ENCODE measurements around the gene SLCO4A1. TPM values are rescaled to one million over a fixed set of nuclear protein-coding genes. Genes with fewer than 3 reads are reported as not detected.

The SLCO4A1 gene
- total and polyA plus RNA-seq, 11 donors = 1.00 to 54.0 (median 11.5) TPM

DNA sequence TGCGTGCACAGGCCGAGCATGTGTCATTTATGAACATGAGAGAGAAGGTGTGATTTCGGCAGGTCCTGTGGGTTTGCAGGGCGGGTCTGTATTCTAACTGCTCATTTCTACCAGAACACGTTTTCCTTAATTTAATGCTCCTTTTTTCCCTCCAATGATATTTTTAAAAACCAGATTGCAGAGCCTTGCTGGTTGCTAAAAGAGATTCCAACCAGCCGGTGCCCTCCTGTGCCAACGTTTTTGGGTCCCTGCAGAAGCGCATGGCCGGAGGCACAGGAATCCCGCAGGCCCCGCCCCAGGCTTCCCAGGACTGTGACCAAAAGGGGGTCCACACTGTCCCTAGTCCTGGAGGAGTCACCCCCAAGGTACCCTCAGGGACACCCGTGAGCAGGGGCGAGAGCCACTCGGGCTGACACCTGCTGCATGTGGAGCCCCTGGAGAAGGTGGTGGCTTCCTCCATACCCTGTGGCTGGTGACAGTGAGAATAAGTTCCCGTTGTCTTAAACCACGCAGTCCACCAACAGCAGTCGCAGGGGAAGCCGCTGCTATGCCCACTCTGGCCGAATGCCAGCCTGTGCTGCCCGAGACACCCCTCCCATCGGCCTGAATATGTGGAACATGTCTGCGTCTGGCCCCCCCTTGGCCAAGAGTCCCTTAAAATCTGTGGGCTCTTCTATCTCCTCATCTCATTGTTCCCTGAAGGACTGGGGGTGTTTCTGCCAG, 50.7 kb downstream of the SLCO4A1 start:
- Histone ChIP-seq H3K4me3 (no peak overlapping the region), H3K9me3 (no peaks in the 10 kb centered on the region), H3K27me3 (peaks cover 0 to 26% (median 6%) of the 10 kb centered on the region in 9 donors), H3K4me1 (no peaks in the 10 kb centered on the region), H3K36me3 (no peaks in the 10 kb centered on the region), H3K27ac (no peak overlapping the region)
- no peak for TF ChIP-seq CTCF (IDR thresholded peaks at IDR 0.05)
- TF ChIP-seq POLR2A (IDR thresholded peaks at IDR 0.05) = no peak
- DNase-seq (no peak), ATAC-seq (no peak)
- 79 to 84% (median 81%) methylated on average over 21 to 22 of the region's 22 CpGs for whole genome bisulfite sequencing, 4 donors
- intact Hi-C loops (cut with DNase I) = no loop called here

GRCh38 chr20:62693524-62693922, 51.2 kb downstream of the SLCO4A1 start:
- no peaks in the 10 kb centered on the region for H3K36me3 ChIP-seq
- no peaks in the 10 kb centered on the region for H3K9me3 ChIP-seq
- ATAC-seq = no peak
- H3K4me3 ChIP-seq = no peak overlapping the region
- 61 to 77% (median 68%) methylated on average over 3 to 10 of the region's 10 CpGs for WGBS, 4 donors
- TF ChIP-seq CTCF (IDR thresholded peaks at IDR 0.05) = no peak
- TF ChIP-seq POLR2A (IDR thresholded peaks at IDR 0.05) = no peak
- no peak overlapping the region for H3K27ac ChIP-seq
- DNase-seq = no peak
- intact Hi-C loops (cut with DNase I) = no loop called here
- H3K4me1 ChIP-seq = no peaks in the 10 kb centered on the region
- H3K27me3 ChIP-seq = peaks cover 0 to 26% (median 6%) of the 10 kb centered on the region in 9 donors

DNA sequence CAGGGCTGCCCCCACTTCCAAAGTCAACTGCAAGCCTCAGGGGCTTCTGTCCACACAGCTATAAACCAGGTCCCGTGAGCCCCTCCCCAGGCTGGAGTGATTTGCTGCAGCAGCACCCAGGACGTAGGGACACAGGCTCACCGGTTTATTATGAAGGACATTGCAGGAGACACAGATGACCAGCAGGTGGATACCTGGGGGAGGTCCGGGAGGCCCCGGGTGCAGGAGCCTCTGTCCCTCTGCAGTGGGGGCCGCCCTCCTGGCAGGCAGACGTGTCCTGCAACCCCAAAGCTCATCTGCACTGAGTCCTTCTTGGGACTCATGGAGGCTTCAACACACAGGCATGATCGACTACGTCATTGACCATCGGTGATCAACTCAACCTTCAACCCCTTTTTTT, 51.8 kb downstream of the SLCO4A1 start:
- Histone ChIP-seq H3K36me3 (no peaks in the 10 kb centered on the region), H3K27ac (no peak overlapping the region), H3K9me3 (no peaks in the 10 kb centered on the region), H3K4me3 (no peak overlapping the region), H3K4me1 (no peaks in the 10 kb centered on the region), H3K27me3 (peaks cover 0 to 26% (median 6%) of the 10 kb centered on the region in 9 donors)
- TF ChIP-seq POLR2A (IDR thresholded peaks at IDR 0.05) (no peak), CTCF (IDR thresholded peaks at IDR 0.05) (no peak)
- 67 to 82% (median 76%) methylated on average over 5 to 10 of the region's 10 CpGs for WGBS, 4 donors
- intact Hi-C loops (cut with DNase I) = no loop called here
- ATAC-seq (no peak), DNase-seq (no peak)

DNA sequence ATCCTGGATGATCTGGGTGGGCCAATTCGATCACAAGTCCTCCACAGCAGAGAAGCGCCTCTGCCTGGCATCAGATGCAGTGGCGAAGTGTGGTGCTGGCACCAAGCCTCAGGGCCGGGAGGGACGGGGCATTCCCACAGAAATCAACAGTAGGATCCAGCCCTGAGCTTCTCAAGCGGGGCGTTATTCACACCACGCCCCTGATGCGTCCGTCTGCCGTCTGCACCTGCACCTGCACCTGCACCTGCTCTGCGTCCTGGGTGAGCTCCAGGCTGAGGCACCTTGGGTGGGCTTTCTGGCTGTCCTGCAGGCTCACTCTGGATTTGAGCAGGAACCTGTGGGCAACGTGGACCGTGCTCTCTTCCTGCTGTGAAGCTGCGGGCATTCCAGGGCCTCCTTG, 52.6 kb downstream of the SLCO4A1 start:
- WGBS, 4 donors = 83 to 87% (median 86%) methylated on average over 15 of the region's 15 CpGs
- intact Hi-C loops (cut with DNase I) = no loop called here
- H3K36me3 ChIP-seq = no peaks in the 10 kb centered on the region
- no peaks in the 10 kb centered on the region for H3K4me1 ChIP-seq
- H3K27me3 ChIP-seq = peaks cover 0 to 24% (median 6%) of the 10 kb centered on the region in 9 donors
- no peak overlapping the region for H3K4me3 ChIP-seq
- H3K9me3 ChIP-seq = no peaks in the 10 kb centered on the region
- no peak for TF ChIP-seq CTCF (IDR thresholded peaks at IDR 0.05)
- no peak for TF ChIP-seq POLR2A (IDR thresholded peaks at IDR 0.05)
- no peak overlapping the region for H3K27ac ChIP-seq
- ATAC-seq (no peak), DNase-seq (no peak)
